ENCODE measurements around the gene HOTAIR.

- no peak for TF ChIP-seq EP300 (IDR thresholded peaks at IDR 0.05)
- TF ChIP-seq POLR2A (IDR thresholded peaks at IDR 0.05), result no peak
- no peak for TF ChIP-seq CTCF (IDR thresholded peaks at IDR 0.05)
- TF ChIP-seq POLR2AphosphoS5 (IDR thresholded peaks at IDR 0.05), result no peak
These were observed 21.7 kb downstream of the HOTAIR start for GRCh38 chr12:53952871-53953734.

Measured in upper lobe of left lung (tissue), 4 donors.